Measurements from ENCODE around the gene YKT6.
"Not testable (repeated sequence)": the region's sequence is repeated elsewhere in the genome, so short reads cannot be mapped to it uniquely, and the experiment has no call there.

Gene YKT6

GRCh38 chr7:44172352-44172751, 28.4 kb upstream of the YKT6 start:
- DNase-seq (ENCODE audit: low spot score) = no peak
- FAIRE-seq = no peak

GRCh38 chr7:44172803-44173424, 27.9 kb upstream of the YKT6 start:
- DNase-seq (ENCODE audit: low spot score) = no peak
- FAIRE-seq = peak; percentile 77

GRCh38 chr7:44173911-44174693, 26.7 kb upstream of the YKT6 start:
- FAIRE-seq = no peak

GRCh38 chr7:44174694-44174948, 26.2 kb upstream of the YKT6 start:
- not testable (repeated sequence) for FAIRE-seq; DNase-seq (ENCODE audit: low spot score)

More at GRCh38 chr7:44173911-44174693, 26.7 kb upstream of the YKT6 start:
- no peak for DNase-seq (ENCODE audit: low spot score)

- no peak for FAIRE-seq
- DNase-seq (ENCODE audit: low spot score) = no peak
These were observed 25.0 kb upstream of the YKT6 start for GRCh38 chr7:44175730-44176129.

GRCh38 chr7:44176486-44176885, 24.3 kb upstream of the YKT6 start:
- no peak for FAIRE-seq
- no peak for DNase-seq (ENCODE audit: low spot score)

GRCh38 chr7:44177570-44178131, 23.1 kb upstream of the YKT6 start:
- FAIRE-seq (peak; percentile 55), DNase-seq (ENCODE audit: low spot score) (peak; percentile 74)

- DNase-seq (ENCODE audit: low spot score) = no peak
- no peak for FAIRE-seq
These were observed 20.1 kb upstream of the YKT6 start for GRCh38 chr7:44180631-44181030.

- FAIRE-seq (no peak), DNase-seq (ENCODE audit: low spot score) (no peak)
These were observed 18.0 kb upstream of the YKT6 start for GRCh38 chr7:44182827-44183226.

GRCh38 chr7:44183386-44183785, 17.4 kb upstream of the YKT6 start:
- FAIRE-seq (peak; percentile 73), DNase-seq (ENCODE audit: low spot score) (no peak)

- peak; percentile 94 for DNase-seq (ENCODE audit: low spot score)
- peak; percentile 97 for FAIRE-seq
These were observed 16.4 kb upstream of the YKT6 start for GRCh38 chr7:44184206-44184872.

- FAIRE-seq = no peak
- no peak for DNase-seq (ENCODE audit: low spot score)
These were observed 15.8 kb upstream of the YKT6 start for GRCh38 chr7:44184873-44185446.

GRCh38 chr7:44185729-44186128, 15.0 kb upstream of the YKT6 start:
- FAIRE-seq (peak; percentile 81), DNase-seq (ENCODE audit: low spot score) (no peak)

- FAIRE-seq (peak; percentile 37), DNase-seq (ENCODE audit: low spot score) (no peak)
These were observed 14.0 kb upstream of the YKT6 start for GRCh38 chr7:44186736-44187135.

GRCh38 chr7:44187636-44188416, 13.0 kb upstream of the YKT6 start:
- DNase-seq (ENCODE audit: low spot score) (no peak), FAIRE-seq (peak; percentile 44)

GRCh38 chr7:44188480-44189225, 12.1 kb upstream of the YKT6 start:
- DNase-seq (ENCODE audit: low spot score) = no peak
- no peak for FAIRE-seq

GRCh38 chr7:44189286-44189992, 11.3 kb upstream of the YKT6 start, which contains the start of gene GCK:
Gene GCK (minus strand): TSS chr7:44189439. CDS start chr7:44188953, 486 bp downstream.
- FAIRE-seq (no peak), DNase-seq (ENCODE audit: low spot score) (no peak)

GRCh38 chr7:44189993-44190872, 10.5 kb upstream of the YKT6 start:
- DNase-seq (ENCODE audit: low spot score) = no peak
- FAIRE-seq = peak; percentile 55

GRCh38 chr7:44191171-44191570, 9.6 kb upstream of the YKT6 start:
- DNase-seq (ENCODE audit: low spot score) (no peak), FAIRE-seq (no peak)
